GM19193 (cell line): ENCODE data around the gene CNDP1.

Experiments
- POLR2A ChIP-seq: IDR thresholded peaks from 4 replicates; pipeline ENCODE4 v1.6.1; 2011; ENCODE audit not compliant: insufficient read depth, insufficient read length; ENCODE audit errors: extremely low read depth

The CNDP1 gene, protein sequence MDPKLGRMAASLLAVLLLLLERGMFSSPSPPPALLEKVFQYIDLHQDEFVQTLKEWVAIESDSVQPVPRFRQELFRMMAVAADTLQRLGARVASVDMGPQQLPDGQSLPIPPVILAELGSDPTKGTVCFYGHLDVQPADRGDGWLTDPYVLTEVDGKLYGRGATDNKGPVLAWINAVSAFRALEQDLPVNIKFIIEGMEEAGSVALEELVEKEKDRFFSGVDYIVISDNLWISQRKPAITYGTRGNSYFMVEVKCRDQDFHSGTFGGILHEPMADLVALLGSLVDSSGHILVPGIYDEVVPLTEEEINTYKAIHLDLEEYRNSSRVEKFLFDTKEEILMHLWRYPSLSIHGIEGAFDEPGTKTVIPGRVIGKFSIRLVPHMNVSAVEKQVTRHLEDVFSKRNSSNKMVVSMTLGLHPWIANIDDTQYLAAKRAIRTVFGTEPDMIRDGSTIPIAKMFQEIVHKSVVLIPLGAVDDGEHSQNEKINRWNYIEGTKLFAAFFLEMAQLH

DNA sequence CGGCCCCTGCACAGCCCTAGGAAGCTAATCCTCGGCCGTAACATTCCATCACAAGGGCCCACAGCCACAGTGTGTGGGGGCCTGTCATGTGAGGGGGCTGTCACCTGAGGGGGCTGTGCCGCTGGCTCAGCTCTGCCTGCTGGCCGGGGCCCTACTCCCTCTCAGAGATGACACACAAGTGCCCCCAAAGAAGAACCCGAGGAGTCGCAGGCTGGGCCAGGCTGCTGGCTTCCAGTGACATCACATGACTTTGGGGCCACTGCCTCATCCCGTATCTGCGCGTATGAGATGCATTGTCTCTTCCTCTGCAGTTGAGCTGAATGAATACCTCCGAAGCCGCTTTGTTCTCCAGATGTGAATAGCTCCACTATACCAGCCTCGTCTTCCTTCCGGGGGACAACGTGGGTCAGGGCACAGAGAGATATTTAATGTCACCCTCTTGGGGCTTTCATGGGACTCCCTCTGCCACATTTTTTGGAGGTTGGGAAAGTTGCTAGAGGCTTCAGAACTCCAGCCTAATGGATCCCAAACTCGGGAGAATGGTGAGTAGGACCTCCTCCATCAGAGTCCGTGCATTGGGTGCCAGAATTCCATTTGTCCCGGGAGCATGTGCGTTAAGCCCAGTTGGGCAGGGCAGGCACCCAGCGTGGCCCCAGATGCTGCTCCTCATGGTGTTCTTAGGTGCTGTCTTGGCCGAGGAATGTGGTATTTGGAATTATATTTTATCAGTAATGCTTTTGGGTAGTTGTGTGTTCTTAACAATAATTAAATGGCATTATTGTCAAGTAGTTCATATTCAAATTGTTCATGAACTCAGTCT is at the start of gene CNDP1:
CNDP1 (plus strand) TSS at position 351 of the 820 bp plus-strand sequence; CDS start at position 519, 168 bp downstream.
- TF ChIP-seq POLR2A = no peak

DNA sequence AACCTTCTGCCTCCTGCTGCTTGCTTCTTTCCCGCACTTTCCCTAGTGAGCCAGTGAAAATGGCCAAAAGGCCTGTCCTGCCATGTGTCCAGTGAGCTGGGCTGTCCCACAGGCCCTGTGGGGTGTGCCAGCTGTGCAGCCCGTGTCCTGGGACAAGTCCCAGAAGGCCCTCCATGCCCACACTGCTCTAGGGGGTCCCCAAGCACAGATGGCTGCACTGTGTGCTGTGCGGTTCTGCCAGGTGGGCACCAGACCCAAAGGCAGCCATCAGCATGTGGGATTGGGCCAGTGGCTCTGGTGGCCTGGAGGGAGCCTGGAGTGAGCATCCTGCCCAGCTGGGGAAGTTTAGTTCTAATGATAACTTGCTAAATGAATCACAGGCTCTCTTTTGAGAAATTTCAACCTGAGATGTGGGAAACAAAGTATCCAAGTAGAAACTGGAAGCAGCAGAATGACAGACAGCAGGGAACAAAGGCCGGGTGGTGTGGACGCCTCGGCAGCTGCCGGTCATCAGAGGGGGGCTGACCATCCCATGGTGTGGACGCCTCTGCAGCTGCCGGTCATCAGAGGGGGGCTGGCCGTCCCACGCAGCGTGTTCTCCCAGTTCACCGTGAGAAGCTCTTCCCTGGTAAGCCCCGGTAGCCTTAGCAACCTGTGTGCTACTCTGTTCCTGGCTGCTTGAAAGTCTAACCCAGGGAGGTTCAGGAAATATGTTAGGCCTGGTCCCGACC is 48.0 kb upstream of the CNDP1 start:
- TF ChIP-seq POLR2A = no peak

DNA sequence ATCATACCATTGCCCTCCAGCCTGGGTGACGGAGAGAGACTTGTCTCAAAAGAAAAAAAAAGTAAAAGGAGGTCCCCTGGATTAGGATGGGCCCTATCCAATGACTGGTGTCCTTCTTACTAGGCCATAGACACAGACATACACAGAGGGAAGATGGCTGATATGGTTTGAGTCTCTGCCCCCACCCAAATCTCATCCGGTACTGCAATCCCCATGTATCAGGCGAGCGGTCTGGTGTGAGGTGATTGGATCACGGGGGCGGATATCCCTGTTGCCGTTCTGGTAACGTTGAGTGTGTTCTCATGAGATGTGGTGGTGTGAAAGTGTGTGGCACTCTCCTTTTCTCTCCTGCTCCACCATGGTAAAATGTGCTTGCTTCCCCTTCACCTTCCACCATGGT is 45.9 kb upstream of the CNDP1 start:
- TF ChIP-seq POLR2A = no peak

DNA sequence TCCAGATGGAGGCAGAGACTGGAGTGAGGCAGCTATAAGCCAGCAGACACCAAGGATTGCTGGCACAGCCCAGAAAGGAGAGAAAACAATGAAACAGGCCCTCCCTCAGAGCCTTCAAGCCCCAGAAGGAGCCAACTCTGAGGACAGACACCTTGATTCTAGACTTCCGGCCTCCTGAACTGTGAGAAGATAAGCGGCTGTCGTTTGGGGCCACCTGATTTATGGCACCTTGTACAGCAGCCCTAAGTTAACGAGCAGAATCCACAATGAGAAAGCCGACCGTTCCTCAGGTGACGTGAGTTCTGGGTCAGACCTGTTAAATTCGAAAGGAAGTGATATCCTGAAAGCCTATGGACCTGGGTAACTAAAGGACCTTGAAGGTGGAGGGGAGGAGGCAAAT is 45.4 kb upstream of the CNDP1 start:
- TF ChIP-seq POLR2A = no peak

DNA sequence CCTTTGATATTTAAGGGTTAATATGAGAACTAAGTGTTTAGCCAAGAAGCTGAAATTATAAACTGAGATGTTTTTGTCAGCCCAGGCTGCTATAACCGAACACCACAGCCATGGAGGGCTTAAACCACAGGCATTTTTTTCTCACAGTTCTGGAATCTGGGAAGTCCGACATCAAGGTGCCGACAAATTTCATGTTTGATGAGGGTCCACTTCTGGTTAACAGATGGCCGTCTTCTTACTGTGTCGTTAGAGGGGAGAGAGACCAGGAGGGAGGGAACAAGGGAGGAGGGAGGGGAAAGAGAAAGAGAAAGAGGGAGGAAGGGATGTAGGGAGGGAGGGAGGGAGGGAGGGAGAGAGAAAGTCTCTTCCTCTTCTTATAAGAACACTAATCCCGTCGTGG is 44.6 kb upstream of the CNDP1 start:
- no peak for TF ChIP-seq POLR2A

DNA sequence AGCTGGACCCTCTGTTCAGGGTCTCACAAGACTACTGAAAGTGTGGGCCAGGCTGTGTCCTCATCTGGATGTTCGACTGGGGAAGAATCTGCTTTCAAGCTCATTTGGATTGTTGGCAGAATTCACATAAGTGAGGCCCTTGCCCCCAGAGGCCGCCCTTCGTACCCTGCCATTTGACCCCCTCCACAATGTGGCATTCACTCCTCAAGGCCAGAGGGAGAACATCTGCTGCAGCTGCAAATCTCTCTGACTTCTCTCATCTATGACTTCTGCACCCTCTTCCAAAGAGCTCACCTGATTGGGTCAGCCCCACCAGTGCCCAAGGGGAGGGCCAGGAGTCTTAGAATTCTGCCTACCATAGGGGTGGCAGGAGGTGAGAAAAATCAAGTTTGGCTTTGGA is 42.0 kb upstream of the CNDP1 start:
- TF ChIP-seq POLR2A = no peak

DNA sequence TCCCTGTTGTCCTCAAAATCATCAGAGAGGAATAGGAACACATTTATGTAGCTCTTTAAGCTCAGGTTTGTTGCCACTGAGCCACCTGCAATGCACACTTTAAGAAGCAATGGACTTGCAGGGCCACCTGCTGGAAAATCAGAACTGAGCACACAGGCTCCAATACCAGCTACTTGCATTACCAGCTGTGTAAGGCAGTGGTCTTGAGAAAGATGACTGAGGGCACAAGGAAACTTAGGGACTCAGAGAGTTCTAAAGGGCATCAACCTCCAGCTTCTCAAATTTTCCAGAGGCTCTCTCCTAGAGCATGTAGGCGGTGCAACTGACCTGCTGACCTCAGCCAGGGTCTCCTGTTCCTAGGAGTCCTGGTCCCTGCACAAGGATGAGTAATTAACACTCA is 40.6 kb upstream of the CNDP1 start:
- no peak for TF ChIP-seq POLR2A

DNA sequence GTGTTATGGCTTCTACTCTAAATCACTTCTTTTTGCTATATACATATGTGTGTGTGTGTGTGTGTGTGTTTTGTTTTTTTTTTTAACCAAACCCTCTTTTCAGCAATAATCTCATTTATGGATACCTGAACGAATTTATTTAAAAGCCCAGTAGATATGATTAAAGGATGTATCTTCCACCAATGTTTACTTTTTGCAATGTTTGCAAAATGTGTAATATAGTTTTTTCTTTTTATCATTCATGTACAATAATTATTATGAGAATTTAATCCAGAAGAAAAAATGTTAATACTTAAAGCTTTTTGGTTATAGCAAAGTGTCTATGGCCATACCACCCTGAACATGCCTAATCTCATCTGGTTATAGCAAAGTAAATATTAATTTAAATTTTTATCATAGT is 39.8 kb upstream of the CNDP1 start:
- TF ChIP-seq POLR2A = no peak

DNA sequence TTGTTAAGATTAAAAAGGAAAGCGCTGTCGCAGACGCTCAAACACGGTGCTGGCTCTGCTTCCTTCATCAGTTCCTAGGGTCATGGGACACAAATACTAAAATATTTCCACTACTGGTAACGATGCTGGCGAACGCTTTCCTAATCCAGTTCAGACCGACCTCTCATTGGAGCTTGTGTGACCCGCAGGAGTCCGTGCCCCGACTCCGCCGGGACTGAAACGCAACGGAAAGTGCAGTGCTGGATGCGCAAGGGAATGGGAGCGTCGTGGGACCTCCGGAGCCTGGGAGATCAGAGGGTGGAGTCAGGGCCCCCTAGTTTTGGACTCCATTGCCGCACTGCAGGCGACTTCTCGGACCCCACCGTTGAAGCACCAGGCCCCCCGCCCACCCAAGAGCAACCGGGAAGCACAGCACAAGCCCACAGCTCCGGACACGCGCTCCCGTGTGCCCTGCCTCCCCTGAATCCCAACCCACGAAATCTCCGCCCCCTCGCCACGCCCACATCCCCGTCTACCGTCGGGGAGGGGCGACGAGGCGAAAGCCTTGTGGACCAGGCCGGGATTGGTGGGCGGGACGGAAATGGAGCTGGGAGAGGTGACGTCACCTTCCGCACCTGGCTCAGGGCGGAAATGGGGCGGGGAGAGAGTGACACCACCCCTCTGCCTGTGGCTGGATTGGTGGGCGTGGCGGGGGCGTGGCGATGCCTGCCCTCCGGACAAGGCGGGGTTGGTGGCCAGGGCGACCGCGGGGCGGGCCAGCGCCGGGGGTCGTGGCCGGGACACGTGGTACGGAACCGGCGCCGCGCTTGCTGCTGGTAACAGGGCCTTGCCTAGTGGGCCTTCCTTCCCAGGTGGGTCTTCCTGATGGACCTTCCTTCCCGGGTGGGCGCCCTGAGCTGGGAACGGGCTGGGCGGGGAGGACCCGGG is 38.5 kb upstream of the CNDP1 start, which contains the start of gene CNDP2:
CNDP2 (plus strand) TSS at position 783 of the 927 bp plus-strand sequence. CDS start 3,611 bp downstream, outside the sequence.
- peak; percentile 72 for TF ChIP-seq POLR2A

DNA sequence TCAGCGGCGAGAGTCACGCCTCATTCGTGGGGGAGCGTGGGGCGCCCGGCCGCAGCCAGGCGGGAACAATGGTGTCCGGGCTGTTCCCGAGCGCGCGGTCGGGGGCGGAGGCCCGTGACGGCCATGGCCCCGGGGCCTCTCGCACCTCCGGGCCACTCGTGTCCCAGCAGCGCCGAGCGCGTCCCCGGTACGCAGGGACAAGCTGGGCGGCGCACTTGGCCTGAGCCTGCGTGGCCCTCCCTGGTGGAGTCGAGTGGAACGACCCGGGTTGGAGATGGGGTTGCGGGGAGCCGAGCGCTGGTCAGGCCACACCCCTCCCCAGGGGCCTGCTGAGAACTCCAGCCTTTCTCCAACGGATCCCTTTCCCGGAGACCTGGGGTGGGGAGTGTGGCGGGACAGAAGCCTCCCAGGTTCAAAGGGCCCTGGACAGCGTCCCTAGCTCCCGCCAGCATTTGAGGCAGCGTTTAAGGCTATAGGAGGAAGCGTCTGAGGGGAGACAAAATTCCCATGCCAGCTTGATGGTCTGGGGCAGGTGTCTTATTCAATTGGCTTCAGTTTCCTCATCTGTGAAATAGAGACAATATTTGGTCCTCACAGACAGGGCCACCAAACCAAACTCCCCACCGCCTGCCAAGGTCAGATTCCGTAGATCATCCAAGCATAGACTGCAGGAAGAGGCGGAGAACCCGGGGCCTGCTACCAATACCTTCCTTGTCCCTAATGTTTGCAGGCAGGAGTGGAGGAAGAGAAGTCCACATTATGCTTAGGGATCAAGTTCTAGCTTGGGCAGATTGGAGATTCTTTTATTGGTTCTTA is 37.6 kb upstream of the CNDP1 start:
- TF ChIP-seq POLR2A = no peak

DNA sequence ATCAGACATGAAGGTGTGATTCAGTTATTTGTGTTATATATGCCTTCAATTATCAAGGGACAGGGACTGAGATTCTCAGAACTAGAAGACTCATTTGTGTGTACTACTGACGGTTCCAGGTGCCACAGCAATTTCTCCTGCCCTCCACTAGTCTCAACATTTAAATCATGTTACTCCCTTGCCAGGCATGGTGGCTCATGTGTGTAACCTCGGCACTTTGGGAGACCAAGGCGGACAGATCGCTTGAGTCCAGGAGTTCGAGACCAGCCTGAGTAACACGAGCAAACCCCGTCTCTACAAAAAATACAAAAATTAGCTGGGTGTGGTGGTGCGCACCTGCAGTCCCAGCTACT is 37.0 kb upstream of the CNDP1 start:
- no peak for TF ChIP-seq POLR2A

DNA sequence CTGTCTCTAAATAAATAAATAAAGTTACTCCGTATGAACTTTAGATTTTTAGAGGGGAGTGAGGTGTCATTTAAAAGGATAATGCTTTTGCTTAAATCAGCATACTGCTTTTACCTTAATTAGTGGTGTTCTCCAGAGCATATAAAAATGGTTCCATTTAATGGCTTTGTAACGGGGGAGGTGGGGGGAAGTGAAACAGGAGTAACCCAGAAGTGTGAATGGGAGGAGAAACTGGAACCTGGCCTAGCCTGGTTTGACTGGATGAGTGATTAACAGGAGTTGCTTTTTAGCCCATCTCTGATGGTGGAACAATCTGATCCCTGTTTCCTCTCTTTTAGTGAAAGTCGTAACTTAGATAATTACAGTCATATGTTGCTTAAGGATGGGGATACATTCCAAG is 36.5 kb upstream of the CNDP1 start:
- TF ChIP-seq POLR2A = no peak
